Measurements from ENCODE around the gene ACOT7. TPM values are rescaled to one million over a fixed set of nuclear protein-coding genes. Genes with fewer than 3 reads are reported as not detected.

Gene ACOT7
- total and polyA plus RNA-seq, 11 donors: 5.7 to 38.9 (median 12.6) TPM

DNA sequence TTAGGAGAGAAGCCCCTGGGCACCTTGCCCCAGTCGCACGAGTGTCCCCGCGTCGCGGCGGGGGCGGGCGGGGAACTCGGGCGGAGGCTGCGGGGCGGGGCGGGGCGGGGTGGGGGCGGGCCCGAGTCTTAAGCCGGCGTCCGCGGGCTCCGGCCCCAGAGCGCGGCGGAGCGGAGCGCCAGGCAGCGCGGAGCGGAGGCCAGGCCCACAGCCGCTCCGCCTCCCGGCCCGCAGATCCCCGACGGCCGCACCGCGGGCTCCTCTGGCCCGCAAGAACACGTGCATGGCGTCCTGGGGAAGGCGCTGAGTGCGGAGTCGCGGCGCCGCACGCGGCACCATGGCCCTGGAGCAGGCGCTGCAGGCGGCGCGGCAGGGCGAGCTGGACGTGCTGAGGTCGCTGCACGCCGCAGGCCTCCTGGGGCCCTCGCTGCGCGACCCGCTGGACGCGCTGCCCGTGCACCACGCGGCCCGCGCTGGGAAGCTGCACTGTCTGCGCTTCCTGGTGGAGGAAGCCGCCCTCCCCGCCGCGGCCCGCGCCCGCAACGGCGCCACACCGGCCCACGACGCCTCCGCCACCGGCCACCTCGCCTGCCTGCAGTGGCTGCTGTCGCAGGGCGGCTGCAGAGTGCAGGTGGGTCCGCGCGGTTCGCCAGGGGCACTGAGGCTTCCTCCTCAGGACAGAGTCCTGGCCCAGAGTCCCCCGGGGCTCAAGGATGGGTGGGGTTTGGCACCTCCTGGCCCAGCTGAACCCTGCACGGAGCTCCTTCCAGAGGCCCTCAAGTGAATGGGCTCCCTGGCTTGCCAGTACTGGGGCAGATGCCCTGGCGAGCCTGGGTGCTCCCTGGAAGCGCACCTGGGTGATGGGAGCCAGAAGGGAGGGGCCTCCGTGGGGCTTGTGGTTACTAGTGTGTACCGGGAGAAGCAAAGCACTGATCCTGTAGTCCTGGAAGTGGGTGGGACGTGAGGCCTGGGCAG lies 31.3 kb upstream of the ACOT7 start, which contains the start of gene ESPN:
TSS of gene ESPN (plus strand) at position 158 of the 975 bp plus-strand sequence. CDS start at position 338, 180 bp downstream.
- H3K4me3 ChIP-seq: peak within 1 kb of the TSS in 5 of 12 donors; percentile 6 to 39 (median 26)
- intact Hi-C loops (cut with DNase I): no loop called here
- no peak for TF ChIP-seq POLR2A (IDR thresholded peaks at IDR 0.05)
- no peak within 1 kb of the TSS for H3K27ac ChIP-seq
- H3K27me3 ChIP-seq: peaks cover 48 to 95% (median 76%) of the 10 kb centered on the region in 9 donors
- WGBS, 4 donors: 5 to 11% (median 7%) methylated on average over 41 to 99 of the region's 99 CpGs
- no peak for DNase-seq
- H3K9me3 ChIP-seq: no peaks in the 10 kb centered on the region
- no peak for ATAC-seq
- peaks cover 6 to 41% (median 28%) of the 10 kb centered on the region in 12 donors for H3K4me1 ChIP-seq
- H3K36me3 ChIP-seq: no peaks in the 10 kb centered on the region

DNA sequence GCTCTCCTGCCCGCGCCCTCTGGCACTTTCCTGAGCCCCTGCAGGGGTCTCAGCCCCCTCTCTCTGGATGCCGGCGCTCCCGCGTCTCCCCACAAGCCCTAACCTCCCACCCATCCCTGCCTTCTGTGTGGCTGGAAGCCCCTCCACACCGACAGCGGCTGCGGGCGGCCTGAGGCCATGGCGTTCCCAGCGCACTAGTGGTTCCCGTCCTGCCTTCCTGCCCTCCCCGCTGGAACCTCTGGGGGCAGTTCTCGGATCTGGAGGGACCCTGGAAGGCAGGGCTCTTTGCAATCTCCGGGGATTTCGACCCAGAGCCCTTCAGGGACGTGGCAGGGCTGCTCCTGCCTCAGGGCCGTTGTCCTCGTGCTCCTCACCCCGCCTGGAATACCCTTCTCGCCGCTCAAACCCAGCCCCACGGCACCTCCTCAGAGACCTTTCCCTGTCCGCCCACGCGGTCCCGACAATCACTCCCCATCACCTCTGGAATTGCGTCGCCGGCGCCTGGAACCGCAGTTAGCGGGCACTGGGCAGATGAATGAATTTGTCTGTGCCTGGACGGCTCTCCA lies 30.5 kb upstream of the ACOT7 start:
- H3K36me3 ChIP-seq: no peaks in the 10 kb centered on the region
- TF ChIP-seq POLR2A (IDR thresholded peaks at IDR 0.05): no peak
- no peak for TF ChIP-seq CTCF (IDR thresholded peaks at IDR 0.05)
- H3K9me3 ChIP-seq: no peaks in the 10 kb centered on the region
- H3K4me3 ChIP-seq: peak overlapping the region in 2 of 12 donors; percentile 17 to 34
- ATAC-seq (no peak), DNase-seq (no peak)
- WGBS, 4 donors: 2 to 6% (median 6%) methylated on average over 32 to 35 of the region's 35 CpGs
- H3K27me3 ChIP-seq: peaks cover 52 to 97% (median 83%) of the 10 kb centered on the region in 9 donors
- no peak overlapping the region for H3K27ac ChIP-seq
- intact Hi-C loops (cut with DNase I): no loop called here
- H3K4me1 ChIP-seq: peaks cover 8 to 45% (median 34%) of the 10 kb centered on the region in 12 donors

GRCh38 chr1:6423321-6423999 lies 29.9 kb upstream of the ACOT7 start:
- intact Hi-C loops (cut with DNase I): no loop called here
- Histone ChIP-seq H3K9me3 (no peaks in the 10 kb centered on the region), H3K4me1 (peaks cover 8 to 50% (median 37%) of the 10 kb centered on the region in 12 donors), H3K27me3 (peaks cover 56 to 100% (median 87%) of the 10 kb centered on the region in 9 donors), H3K27ac (no peak overlapping the region), H3K4me3 (peak overlapping the region in 1 of 12 donors; percentile 17), H3K36me3 (no peaks in the 10 kb centered on the region)
- ATAC-seq (peak in 2 of 4 donors; percentile 16 to 53), DNase-seq (no peak)
- 6 to 15% (median 7%) methylated on average over 17 to 24 of the region's 24 CpGs for WGBS, 4 donors
- TF ChIP-seq CTCF (IDR thresholded peaks at IDR 0.05) (peak; percentile 28 to 59 (median 42)), POLR2A (IDR thresholded peaks at IDR 0.05) (no peak)

DNA sequence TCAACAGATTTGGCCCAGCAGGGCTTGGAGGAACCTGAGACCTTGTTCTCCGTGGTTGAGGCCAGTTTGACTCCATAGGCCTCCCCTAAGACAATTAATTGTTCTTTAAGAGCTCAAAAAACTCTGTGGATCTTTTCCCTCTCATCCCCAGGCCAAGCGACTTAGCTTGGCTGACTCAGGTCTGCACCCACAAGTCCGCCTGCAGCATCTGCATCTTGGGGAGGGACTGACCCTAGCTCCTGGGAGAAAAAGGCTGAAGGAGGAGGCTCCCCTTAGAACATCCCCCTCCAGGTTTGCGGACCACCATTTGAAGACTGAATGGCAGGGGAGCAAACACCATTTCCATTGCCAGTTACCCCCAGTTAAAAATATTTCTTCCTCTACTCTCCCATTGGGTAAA lies 27.7 kb upstream of the ACOT7 start:
- ATAC-seq: no peak
- TF ChIP-seq CTCF (IDR thresholded peaks at IDR 0.05) (no peak), POLR2A (IDR thresholded peaks at IDR 0.05) (no peak)
- Histone ChIP-seq H3K27ac (no peak overlapping the region), H3K4me3 (no peak overlapping the region), H3K4me1 (peaks cover 8 to 50% (median 37%) of the 10 kb centered on the region in 12 donors), H3K9me3 (no peaks in the 10 kb centered on the region), H3K27me3 (peaks cover 71 to 100% (median 93%) of the 10 kb centered on the region in 9 donors), H3K36me3 (no peaks in the 10 kb centered on the region)
- 54 to 86% (median 78%) methylated on average over 4 of the region's 4 CpGs for WGBS, 4 donors
- intact Hi-C loops (cut with DNase I): no loop called here
- DNase-seq: no peak
